Activated CD8-positive, alpha-beta memory T cell treated with anti-CD3 and anti-CD28 coated beads for 1 hour (primary cell): ENCODE data around the gene LRTM1.

Experiments
- DNase-seq, 2 donors: peaks; one replicate each; pipeline ENCODE4 v3.0.0-alpha.2; 2020; ENCODE audit warnings: low read depth in 1 of 2; ENCODE audit errors: extremely low read depth in 1 of 2

LRTM1 gene

DNA sequence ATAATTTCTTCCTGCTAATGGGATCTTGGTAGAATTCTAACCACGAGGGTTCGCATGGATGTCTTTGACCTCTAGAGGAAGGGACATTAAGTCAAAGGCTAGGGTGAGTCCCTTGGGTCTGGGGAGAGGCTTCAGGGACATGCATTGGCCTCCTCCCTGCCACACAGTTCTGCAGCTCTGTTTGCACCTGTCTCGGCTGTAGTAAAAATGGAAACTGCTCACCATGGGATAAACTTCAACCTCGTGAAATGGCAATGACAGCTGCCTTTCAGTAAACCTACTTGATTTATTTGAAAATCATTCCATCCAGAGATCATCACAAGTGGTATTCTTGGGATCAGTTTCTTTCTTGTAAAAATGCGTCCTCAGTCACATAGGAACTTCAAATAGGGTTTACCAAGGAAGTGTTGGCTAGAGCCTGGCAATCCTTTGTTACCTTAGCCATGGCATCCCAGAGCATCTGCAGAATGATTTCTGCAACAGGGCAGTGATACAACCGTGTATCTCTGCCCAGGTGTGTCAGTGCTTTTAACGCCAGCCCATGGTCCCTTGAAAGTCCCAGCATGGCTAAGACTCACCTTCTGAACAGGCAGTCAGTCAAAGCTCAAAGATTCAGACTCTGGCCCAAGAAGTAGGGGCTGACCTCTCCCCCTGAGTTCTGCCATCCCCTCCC, 14.0 kb upstream of the LRTM1 start:
- DNase-seq: no peak

DNA sequence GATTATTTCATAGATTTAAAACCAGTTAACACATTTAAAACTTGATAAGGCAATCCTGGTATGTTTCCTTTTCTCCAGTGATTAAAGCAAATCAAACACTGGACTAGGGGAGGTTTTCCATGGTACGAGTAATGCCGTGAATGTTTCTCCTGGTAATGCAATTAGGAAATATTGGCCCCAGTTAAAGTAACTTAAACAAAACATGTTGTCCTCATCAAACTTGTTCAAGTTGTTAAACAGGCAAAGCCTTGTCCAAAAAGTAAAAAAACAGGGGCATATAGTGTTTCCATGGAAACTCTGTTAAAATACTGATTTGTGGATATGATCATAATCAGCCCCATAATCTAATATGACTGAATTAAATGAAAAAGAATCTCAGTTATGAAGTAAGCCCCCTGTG, 13.1 kb upstream of the LRTM1 start:
- no peak for DNase-seq

GRCh38 chr3:54939557-54940300, 11.9 kb upstream of the LRTM1 start:
- no peak for DNase-seq

GRCh38 chr3:54936561-54936960, 8.7 kb upstream of the LRTM1 start:
- DNase-seq: no peak

DNA sequence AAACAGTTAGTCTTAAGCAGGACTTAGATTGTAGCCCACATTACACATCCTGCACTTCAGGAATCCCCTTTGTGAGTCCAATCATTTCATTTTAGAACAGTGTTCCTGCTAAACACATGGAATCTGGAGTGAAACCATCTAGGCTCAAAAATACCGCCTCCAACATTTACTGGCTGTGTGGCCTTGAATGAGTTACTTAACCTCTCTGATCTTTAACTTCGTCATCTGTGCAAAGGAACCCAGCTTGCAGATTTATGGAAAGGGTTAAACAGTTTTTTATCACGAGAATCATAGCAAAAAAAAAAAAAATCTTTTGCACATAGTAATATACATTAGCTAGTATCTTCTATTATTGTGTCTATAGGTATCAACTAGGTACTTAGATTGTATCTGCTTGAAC, 8.0 kb upstream of the LRTM1 start:
- DNase-seq: no peak

- DNase-seq: no peak
Observed at GRCh38 chr3:54932606-54933005, 4.7 kb upstream of the LRTM1 start.

- DNase-seq: no peak
Observed at GRCh38 chr3:54931182-54931581, 3.3 kb upstream of the LRTM1 start.

DNA sequence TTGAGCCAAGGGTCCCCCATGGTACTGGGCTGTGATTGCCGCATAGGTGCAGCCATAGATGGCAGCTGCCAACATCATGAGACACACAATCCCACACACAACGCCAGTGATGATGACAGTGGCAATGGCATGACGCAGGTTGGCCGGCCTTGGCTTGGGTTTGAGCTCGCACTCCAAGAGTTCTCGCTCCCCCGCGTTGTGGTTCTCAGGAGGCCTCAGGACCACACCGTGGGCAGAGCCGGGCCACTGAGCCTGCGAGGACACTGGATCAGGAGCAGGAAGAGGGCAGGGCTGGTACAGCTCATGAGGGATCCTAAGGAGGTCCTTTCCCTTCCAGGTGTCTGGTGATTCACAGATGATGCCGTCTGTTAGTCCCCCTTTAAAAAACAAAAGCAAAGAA, 9.3 kb downstream of the LRTM1 start:
- no peak for DNase-seq

- DNase-seq: no peak
Observed at GRCh38 chr3:54917862-54918261, 10.0 kb downstream of the LRTM1 start.

- DNase-seq: no peak
Observed at GRCh38 chr3:54917174-54917573, 10.7 kb downstream of the LRTM1 start.

DNA sequence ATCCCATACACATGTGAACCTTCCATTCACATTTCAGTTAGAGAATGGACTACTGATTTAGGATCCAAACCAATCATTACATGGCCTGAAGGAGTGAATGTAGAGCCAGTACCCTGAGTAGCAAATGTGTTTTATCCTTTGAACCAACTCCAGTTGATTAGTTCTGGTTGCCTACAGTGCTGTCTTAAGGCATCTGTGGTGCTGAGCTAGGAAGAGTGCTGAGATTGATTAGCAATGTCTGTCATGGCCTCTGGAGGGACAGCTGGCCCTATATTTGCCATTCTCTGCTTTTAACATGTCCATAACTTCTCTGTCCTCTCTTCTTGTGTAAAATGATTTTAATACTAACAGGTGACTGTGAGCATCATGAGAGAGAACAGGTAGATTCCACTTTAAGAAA, 11.1 kb downstream of the LRTM1 start:
- DNase-seq: no peak

GRCh38 chr3:54915976-54916375, 11.9 kb downstream of the LRTM1 start:
- DNase-seq: no peak

DNA sequence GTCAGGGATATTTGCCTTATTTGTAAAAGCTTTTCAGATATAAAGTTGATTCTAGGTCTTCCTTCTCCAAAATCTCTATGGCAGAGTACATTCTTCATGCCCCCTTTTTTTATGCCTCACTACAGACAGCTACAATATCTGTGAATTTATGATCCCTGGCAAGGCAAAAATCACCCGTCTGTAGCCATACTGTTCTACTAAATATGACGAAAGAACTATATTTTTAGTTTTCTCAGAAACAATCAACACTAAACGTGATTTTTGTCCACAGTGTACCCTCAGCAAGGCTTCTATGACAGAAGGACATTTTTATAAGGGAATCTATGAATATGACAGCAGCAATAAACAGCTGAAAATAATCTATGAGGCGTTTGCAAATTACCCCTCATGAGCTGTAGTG, 12.7 kb downstream of the LRTM1 start:
- no peak for DNase-seq

GRCh38 chr3:54914180-54914579, 13.7 kb downstream of the LRTM1 start:
- DNase-seq: no peak

DNA sequence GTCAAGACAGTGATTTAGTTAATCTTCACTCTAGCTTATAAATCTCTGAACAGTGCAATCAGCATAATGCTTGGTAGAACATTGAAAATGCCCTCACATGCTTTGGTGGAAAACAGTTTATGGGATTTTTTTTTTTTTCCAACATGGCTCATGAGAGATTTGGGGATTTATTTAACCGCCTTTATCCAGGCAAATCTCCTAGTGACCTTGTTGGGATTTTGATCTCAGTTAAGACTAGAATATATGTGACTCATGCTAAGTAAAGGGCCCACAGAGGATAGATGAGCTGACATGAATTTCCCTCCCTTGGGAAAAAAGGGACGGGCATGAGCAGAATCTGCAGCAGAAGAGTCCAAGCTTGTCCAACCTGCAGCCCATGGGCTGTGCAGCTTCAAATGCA, 18.7 kb downstream of the LRTM1 start:
- no peak for DNase-seq

GRCh38 chr3:54906763-54907162, 21.1 kb downstream of the LRTM1 start:
- DNase-seq: no peak

- no peak for DNase-seq
Observed at GRCh38 chr3:54905920-54906319, 21.9 kb downstream of the LRTM1 start.

- no peak for DNase-seq
Observed at GRCh38 chr3:54905261-54905888, 22.5 kb downstream of the LRTM1 start.

DNA sequence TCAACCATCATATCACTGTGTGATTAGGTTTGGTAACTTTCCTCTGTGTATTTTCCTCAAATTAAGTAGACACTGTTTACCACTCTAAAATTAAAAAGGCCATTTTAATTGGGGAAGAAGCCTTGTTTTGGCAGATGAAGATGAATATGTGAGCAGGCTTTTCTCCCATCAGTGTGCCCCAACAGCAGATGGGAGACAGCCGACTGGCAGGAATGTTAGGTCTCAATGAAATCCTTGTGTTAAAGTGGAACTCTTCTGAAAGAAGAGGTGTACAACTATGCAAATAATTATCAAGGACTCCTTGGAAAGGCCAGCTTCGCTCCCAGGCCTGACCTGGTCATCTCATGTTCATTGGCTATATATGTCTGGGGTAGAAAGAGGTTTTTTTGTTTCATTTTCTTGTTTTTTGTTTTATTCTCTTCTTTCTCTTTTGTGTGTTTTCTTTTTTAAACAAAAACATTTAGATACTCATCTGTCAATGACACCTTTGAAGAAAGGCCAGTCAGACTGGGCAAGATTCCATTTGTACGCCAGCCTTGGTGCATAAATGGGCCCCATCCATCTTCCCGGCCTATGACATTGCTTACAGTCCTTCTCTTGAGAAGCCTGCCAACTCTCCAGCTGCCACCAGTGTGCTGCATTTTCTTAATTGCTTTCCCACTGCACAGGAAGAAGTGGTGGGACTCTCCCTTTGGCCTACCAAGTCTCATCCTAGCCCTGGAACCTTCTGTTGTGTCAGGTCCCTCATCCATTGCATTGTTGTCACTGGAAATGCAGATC, 25.8 kb downstream of the LRTM1 start:
- no peak for DNase-seq

DNA sequence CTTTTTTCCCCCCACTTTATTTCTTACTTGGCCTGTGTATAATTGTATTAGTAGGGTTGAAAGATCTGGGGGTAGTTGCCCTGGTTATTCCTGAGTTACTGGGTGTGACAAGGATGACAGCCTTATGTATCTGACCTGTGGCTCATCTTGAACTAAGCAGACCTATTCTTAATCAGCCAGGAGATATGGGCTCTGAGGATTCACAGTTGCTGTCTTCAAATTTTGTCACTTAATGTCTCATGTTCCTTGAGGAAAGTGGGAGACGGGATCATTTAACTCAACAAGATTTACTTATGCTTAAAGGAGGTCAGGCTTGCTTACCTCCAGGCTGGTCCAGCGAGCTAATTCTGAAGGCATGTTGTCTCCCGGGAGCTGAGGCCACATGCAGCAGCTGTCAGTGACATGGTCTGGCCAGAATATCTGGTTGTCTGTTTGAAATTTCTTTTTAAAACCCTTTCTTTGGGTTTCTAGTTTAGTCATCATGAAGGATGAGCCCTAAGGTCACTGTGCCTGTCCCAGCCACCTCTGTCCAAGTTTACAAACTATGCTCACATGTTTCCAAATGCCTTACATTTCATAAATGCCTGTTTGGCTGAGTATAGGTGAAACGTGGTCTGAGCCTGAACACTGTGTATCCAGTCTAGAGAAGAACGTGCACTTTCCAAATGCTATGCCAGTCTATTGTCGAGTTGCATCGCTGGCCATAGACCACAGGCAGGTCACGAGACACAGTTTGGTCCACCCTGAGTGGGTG, 26.8 kb downstream of the LRTM1 start:
- DNase-seq: no peak

DNA sequence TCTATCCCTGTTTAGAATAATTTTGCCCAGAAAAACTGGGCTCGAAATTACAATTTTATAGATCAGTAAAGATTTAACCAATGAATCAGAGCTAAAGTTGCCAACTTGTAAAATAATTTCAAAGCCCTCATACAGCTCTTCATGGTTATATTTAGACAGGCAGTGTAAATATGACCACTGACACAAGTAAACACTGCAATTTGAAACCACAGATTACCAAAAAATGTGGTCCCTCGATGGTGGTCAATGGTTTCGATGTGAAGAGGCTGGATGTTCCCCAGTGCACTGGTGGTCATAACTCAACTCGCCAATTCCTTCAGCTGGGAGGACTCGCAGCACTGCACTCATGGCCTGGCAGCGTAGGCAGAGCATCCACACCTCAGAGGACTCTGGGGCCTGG, 28.6 kb downstream of the LRTM1 start:
- DNase-seq: no peak
